HG02884 (cell line): ENCODE data around the gene ARHGAP9.
"Not testable (repeated sequence)": the region's sequence is repeated elsewhere in the genome, so short reads cannot be mapped to it uniquely, and the experiment has no call there.

Experiments used
- ATAC-seq: cut with Tn5 transposase; IDR thresholded peaks from one replicate; pipeline ENCODE4 v1.9.1; 2021; ENCODE audit warnings: mild to moderate bottlenecking, moderate library complexity; ENCODE audit not compliant: unreplicated experiment

The ARHGAP9 gene

DNA sequence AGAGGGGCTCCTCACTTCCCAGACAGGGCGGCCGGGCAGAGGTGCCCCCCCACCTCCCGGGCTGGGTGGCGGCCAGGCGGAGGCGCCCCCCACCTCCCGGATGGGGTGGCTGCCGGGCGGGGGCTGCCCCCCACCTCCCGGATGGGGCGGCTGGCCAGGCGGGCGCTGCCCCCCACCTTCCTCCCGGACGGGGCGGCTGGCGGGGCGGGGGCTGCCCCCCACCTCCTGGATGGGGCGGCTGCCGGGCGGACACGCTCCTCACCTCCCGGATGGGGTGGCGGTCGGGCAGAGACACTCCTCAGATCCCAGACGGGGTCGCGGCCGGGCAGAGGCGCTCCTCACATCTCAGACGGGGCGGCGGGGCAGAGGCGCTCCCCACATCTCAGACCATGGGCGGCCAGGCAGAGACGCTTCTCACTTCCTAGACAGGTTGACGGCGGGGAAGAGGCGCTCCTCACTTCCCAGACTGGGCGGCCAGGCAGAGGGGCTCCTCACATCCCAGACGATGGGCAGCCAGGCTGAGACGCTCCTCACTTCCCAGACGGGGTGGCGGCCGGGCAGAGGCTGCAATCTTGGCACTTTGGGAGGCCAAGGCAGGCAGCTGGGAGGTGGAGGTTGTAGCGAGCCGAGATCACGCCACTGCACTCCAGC is 15.5 kb upstream of the ARHGAP9 start:
- ATAC-seq: not testable (repeated sequence)

DNA sequence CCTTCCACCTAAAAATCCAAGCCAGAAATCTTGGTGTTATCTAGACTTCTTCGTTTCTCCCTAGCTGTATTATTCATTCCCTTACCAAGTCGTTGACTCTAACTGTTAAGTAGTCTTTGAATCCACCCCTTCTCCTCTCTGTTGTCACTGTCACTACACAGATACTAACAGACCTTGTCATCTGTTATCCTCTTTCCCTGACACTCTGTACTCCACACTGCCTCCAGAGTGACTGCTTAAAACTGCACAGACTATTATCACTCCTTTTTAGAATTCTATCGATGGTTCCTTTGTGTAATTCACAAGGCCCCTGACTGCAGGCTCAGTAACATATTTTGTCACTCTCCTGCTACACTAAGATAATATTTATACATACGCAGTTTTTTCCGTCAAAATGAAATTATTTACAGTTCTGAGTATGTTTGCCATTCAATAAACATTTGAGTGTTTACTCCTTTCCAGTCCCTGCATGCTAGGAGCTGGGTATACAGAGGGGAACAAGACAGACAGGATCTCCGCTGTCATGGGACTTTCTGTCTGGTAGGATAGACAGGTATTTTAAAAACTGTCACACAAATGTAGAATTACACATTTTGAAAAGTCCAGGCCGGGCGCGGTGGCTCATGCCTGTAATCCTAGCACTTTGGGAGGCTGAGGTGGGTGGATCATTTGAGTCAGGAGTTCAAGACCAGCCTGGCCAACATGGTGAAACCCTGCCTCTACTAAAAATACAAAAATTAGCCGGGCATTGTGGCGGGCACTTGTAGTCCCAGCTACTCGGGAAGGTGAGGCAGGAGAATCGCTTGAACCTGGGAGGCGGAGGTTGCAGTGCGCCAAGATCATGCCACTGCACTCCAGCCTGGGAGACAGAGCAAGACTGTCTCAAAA is 12.0 kb upstream of the ARHGAP9 start:
- ATAC-seq: no peak

GRCh38 chr12:57490126-57490525 is 10.5 kb upstream of the ARHGAP9 start:
- no peak for ATAC-seq

DNA sequence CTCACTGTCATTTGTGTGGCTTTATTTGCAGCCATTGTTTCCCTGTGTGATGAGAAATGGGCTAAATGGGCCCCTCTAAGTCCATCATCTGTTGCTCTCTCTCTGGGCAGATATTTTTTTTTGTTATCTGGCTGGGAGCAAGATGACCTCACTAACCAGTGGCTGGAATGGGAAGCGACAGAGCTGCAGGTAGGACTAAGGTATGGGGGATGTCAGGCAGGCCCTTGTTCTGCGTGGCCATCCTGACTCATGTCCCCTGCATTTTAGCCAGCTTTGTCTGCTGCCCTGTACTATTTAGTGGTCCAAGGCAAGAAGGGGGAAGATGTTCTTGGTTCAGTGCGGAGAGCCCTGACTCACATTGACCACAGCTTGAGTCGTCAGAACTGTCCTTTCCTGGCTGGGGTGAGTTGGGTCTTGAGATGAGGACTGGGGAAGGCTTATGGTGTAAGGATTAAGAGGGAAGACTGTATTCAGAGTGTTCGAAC is 9.5 kb upstream of the ARHGAP9 start:
- no peak for ATAC-seq

DNA sequence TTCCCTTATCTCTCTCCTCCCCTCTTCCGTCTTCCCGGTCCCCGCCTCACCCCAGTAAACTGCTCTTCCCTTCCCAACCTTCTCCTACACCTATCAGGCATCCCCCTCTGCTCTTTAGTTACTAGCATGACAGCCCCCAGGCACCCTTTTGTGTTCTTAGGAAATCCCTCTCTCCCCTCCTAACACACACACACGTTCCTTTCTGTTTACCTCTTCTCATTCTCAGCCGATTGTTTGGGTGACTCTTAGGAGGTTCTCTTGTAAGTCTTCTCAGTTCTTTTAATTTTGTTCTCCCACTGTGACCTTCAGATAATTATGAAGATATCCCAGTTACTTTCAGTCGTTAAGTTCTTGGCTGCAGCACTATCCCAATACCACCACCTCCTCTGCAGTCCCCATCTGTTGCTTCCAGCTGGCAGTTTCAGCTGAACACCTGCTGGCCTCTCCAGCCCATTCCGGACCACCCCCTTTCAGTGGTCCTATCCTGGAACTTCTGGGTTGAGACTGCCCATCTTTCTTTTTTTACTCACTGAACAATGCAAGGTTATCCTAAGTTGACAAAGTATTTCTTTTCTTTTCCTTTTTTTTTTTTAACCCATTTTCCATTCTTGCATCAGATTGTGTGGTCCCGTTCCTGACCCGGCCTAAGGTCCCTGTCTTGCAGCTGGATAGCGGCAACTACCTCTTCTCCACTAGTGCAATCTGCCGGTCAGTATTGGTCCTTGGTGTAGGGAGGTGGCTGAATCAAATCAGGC is 8.9 kb upstream of the ARHGAP9 start:
- no peak for ATAC-seq

GRCh38 chr12:57487597-57488401 is 8.1 kb upstream of the ARHGAP9 start, which contains the start of gene MARS1:
Gene MARS1, plus strand, starts transcription at chr12:57488068. Its CDS starts 23 bp downstream, at chr12:57488091.
- peak; percentile 97 for ATAC-seq

DNA sequence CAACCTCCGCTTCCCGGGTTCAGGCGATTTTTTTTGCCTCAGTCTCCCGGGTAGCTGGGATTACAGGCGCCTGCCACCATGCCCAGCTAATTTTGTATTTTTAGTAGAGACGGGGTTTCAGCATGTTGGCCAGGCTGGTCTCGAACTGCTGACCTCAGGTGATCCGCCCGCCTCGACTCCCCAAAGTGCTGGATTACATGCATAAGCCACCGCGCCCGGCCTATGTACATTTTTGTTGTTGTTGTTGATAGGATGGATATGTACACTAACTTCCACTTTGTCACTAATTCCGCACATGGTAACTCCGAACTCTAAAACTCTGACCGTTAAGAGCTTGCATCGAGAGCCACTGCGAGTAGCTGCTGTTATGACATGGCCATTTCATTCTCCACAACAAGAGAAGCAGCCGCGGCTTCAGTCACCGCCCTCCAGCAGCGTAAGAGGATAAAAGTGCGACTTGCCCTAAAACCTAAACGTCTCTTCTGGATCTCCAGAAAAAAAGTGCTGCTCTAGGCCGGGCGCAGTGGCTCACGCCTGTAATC is 7.5 kb upstream of the ARHGAP9 start:
- no peak for ATAC-seq

- ATAC-seq: no peak
Measured at GRCh38 chr12:57485695-57486094, 6.0 kb upstream of the ARHGAP9 start.

DNA sequence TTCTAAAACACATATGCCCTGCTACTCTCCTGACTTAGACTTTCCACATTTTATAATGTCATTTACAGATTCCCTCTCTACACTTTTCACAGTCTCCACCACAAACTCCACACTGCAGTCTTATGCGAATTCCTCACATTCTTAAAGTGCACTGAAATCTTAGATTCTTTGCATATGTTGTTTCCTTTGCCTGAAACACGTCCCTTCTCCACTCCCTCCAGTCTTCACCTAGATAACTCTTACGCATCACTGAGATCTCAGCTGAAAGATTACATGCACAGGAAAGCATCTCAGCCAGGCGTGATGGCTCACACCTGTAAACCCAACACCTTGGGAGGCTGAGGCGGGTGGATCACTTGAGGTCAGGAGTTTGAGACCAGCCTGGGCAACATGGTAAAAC is 3.8 kb upstream of the ARHGAP9 start:
- ATAC-seq: no peak

DNA sequence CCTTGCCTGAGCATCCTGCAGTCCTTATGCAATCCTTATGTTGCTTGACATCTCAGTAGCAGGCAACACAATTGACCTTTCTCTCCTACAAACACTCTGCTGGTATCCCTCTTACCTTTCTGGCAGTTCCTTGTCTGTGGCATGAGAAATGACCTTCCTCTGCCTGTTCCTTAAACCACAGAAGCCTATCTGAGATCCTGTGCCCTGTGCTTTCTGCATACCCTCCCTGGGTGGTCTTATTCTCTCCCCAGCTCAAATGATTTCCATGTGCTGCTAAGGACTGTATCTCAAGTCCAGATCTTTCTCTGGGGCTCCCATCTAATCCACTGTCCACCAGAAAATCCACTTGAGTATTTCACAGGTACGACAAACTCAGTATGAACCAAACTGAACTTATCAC is 2.0 kb upstream of the ARHGAP9 start:
- ATAC-seq: no peak

DNA sequence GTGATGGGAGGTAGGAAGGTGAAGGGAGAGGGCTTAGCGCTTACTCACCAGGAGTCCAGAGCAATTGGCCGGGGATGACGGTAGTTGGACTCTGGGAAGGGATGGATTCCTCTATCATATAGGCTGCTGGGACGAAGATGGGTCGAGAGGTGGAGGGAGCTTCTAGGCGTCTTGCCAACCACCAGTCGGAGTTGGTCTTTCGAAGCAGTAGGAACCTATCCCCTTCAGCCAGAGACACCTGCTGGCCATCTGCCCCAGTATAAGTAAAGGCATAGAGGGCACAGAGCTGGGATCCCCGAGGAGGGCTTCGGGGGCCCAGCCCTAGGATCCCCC is 657 bp downstream of the ARHGAP9 start:
- no peak for ATAC-seq

- ATAC-seq: peak; percentile 41
Measured at GRCh38 chr12:57477710-57478681, 1.7 kb downstream of the ARHGAP9 start.

- ATAC-seq: no peak
Measured at GRCh38 chr12:57476993-57477709, 2.5 kb downstream of the ARHGAP9 start.

GRCh38 chr12:57476162-57476992 is 3.3 kb downstream of the ARHGAP9 start:
- no peak for ATAC-seq

DNA sequence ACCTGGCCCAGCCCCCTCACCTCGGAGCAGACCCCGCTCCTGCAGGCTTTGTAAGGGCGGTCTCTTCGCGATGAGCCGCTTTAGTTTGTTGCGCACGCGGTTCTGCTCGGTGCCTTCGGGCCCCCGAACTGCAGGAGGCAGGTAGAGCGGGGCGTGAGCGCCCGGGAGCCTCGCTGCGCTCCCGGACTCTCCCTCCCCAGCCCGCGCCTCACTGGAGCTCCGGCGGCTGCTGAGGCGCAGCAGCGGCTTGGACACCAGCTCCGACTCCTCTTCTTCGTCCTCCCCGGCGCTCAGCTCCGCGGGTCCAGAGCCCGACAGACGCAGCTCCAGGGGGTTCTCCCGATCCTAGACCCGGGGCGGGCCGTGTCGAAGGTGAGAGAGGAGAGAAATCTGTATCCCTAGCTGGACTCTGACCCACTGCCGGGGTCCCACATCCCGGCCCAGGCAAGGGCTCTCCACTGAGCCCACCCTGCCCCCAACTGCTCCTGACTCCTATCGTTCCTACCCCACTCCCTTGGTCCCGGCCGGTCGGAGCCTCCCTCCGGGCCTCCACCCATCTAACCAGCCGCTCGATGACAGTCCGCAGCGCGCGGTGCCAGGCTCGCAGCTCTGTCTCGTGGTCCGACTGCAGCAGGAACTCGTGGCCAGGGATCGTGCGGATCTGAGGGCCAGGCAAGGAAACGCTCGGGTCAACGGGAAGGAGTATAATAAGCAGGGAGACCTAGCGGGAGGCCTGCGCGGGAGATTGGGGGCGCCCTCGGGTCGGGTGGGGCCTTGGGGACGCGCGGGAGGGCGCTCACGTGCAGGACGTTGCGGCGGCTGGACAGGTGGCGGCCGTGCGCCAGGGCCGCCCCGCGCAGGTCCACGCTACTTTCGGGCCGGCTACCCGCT is 4.2 kb downstream of the ARHGAP9 start:
- no peak for ATAC-seq

DNA sequence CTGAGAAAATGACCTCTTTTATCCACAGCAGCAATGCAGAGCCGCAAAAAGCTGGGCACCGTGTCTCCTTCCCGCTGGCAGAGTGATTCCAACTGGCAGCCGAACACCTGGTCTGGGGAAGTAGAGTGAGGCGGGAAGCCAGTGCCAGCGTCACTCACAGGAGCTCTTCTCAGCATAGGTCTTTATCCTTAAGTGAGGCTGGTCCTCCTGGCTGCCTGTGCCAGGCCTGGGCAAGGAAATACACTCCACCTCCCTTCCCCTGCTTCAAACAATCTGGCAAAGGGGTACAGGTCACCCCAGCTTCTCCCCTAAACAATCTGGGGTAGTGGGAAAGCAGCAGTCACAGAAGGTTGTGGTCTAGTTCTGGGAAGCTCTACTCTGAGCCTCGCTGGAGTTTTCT is 4.8 kb downstream of the ARHGAP9 start:
- ATAC-seq: no peak

- no peak for ATAC-seq
Measured at GRCh38 chr12:57474430-57474829, 5.2 kb downstream of the ARHGAP9 start.
